Ovary (tissue), 3 donors: ENCODE measurements around the gene NMT1.

Source experiments
- CTCF ChIP-seq, 3 donors: fragments of 450-650 bp in 2 of 3; fragments of 200-600 bp in 1 of 3; IDR thresholded peaks; one replicate each; pipeline versions ENCODE4 v1.5.1 to v1.8.0; 2016 to 2022; ENCODE audit warnings: antibody characterized with exemption in 3 of 3, mild to moderate bottlenecking in 1 of 3
- EP300 ChIP-seq: sonication (generic); formaldehyde crosslinking; IDR thresholded peaks from one replicate; pipeline ENCODE4 v1.6.1; 2017; ENCODE audit warnings: antibody characterized with exemption
- POLR2A ChIP-seq: fragments of 450-650 bp; IDR thresholded peaks from one replicate; pipeline ENCODE4 v1.6.1; 2017; ENCODE audit warnings: antibody characterized with exemption, mild to moderate bottlenecking, moderate library complexity
- donor health status: DM: no; HTN: no; CAD: no.

DNA sequence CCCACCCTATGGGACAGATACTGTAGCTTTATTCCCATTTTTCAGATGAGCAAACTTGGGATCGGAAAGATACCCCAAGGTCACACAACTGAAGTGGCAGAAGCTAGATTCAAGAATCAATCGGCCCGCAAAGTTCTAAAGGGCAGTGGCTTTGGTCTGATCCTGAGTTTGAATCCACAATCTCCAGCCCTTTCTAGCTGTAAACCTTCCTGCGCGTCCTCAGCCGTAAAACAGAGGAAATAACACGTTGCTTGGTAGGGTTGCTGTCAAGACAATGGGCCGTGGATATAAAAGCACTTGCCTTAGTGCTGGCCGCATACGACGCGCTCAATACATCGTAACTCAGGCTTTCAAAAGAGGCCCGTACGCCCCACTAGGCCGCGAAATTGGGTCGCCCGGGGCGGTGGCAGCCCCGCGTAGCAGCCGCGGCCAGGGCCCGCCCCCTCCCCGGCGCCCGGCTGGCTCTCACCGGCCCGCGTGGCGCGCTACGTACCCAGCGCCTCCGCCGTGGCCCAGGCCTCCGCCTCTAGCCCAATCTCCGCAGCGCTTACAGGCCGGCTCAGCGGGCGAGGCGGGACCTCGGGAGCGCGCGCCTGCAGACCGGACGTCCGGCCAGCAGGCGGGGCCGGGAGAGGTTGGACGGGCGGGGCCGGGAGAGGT, 9.9 kb upstream of the NMT1 start, which contains the start of gene DCAKD:
- TF ChIP-seq CTCF (IDR thresholded peaks at IDR 0.05) (peak in 2 of 3 donors; percentile 36 to 46), POLR2A (peak; percentile 72), EP300 (no peak)
